HG02938 (cell line): ENCODE measurements around the gene OTUB1.
"Not testable (repeated sequence)": the region's sequence is repeated elsewhere in the genome, so short reads cannot be mapped to it uniquely, and the experiment has no call there.

Experiments used
- ATAC-seq: cut with Tn5 transposase; IDR thresholded peaks from one replicate; pipeline ENCODE4 v1.9.1; 2021; ENCODE audit warnings: mild to moderate bottlenecking, moderate library complexity; ENCODE audit not compliant: unreplicated experiment

OTUB1 gene, protein sequence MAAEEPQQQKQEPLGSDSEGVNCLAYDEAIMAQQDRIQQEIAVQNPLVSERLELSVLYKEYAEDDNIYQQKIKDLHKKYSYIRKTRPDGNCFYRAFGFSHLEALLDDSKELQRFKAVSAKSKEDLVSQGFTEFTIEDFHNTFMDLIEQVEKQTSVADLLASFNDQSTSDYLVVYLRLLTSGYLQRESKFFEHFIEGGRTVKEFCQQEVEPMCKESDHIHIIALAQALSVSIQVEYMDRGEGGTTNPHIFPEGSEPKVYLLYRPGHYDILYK

DNA sequence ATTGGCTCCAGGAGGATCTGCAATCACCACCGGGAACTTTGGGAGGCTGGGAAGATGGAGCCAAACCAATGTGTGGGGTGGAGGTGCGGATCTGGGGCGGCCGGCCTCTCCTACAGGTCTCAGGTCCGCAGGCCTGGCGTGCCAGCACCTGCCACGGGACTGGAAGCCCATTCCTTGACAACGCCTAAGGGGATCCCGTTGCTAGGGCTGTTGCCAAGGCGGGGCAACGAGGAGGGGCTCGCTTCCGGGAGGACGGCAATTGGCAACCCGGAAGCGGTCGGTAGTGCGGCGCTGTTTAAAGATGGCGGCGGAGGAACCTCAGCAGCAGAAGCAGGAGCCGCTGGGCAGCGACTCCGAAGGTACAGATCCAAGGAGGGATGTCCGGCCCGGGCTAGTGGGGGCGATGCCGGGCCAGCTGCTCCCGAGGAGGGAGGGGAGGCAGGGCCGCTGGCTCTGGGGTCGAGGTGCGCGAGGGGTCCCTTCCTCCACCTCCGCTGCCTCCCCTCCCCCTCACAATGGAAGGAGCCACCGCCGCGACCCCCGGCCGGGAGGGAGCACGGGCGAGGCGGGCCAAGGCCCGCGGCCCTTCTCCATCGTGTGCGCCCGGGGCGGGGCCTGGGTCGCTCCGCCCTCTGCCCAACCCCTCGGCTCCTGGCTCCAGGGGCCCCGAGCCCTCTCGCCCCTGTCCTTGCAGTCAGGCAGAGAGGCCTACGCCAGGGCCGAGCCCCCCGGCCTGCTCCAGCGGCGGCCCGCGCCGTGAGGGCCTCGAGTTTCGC, at the start of gene OTUB1:
OTUB1 (plus strand) TSS at position 283 of the 776 bp plus-strand sequence; CDS start at position 302, 19 bp downstream.
- ATAC-seq: peak; percentile 89

- ATAC-seq: peak; percentile 10
These were observed 48.3 kb upstream of the OTUB1 start for GRCh38 chr11:63937713-63938478.

GRCh38 chr11:63938479-63939396, 47.5 kb upstream of the OTUB1 start, which contains the start of gene NAA40:
NAA40 (plus strand) TSS chr11:63939002; CDS start chr11:63939097, 95 bp downstream.
- ATAC-seq: peak; percentile 77

DNA sequence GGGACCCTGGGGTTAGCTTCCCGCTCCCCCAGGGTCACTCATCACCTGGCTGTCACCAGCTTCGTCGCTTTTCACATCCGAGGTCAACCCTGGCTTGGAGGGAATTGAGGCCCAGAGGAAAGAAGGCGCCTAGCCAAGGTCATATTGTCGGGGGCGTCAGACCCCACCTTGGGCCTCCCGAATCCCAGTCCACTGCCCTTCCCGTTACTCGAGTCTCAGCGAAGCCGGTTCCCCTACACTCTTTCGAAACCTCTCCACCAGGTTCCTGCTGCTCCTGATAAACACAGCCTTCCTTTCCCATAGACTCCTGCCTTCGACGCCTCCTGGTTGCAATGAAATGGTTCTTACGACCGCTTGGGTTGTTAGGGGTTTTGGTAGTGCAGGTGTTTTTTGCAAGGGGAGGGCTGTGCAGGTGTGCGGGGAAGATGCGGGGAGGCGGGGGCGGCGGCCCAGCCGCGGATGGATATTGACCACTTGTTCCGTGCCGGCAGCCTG, 46.8 kb upstream of the OTUB1 start:
- ATAC-seq: no peak

DNA sequence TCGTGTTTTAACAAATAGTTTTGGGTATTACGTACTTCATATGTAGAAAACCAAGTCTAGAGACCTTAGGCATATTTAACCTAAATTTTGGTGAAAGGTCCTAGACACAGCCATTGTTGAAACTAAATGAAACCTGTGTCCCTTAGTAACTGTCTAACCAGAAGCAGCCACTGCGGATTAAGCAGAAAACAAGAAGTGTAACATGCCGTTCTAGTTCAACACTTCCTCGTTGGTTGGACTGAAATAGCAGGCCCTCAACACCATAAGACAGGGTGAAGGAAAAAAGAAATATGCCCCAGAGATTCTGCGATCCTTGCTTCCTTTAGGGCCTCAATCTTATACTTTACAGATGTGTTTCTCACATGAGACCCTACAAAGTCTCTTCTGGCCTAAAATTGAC, 45.5 kb upstream of the OTUB1 start:
- ATAC-seq: no peak

GRCh38 chr11:63941901-63942300, 44.3 kb upstream of the OTUB1 start:
- no peak for ATAC-seq

GRCh38 chr11:63942803-63943202, 43.4 kb upstream of the OTUB1 start:
- no peak for ATAC-seq

DNA sequence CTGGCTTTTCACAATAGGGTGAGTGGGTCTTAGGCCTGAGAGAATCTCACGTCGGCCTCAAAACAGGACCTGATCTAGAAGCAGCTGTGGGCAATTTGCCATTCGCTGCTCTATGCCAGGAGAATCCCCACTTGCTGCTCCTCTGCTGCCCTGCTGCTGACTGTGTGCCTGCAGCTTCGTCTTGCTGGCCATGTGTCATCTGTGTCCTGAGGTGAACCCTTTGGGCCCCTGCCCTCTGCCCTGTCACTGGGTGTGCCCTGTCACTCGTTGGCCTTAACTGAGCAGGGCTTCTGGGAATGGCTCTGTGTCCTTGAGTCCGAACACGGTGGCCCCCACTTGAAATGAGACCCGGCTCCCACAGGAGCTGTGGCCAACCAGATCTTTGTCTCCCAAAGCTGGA, 41.3 kb upstream of the OTUB1 start:
- no peak for ATAC-seq

DNA sequence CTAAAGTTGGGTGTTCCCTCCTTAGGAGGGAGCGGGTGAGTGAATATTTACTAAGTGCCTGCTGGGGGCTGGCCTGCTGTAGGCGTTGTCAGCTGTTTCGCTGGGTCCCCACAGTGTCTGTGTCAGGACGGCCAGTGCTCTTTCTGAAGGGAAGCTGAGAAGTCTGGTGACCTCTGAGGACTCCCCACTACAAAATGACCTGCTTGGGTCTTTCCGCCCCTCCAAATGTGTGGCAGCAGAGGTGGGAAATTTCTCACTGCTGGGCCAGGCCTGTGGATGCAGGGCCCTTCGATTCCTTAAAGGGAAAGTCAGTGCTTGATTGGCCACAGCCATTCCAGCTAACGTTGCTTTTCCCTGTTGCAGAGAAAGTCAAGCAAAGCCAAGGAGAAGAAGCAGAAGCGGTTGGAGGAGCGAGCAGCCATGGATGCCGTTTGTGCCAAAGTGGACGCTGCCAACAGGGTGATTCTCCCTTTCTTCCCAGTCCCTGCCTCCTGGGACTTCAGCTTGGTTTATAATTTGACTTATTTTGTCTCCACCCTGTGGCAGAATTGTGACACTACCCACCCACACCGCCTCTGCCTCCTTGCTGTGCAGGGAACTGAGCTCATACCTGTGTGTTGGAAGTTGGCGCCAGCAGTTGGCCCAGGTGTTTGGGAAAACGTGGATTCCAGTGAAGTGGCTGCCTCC, 40.6 kb upstream of the OTUB1 start:
- no peak for ATAC-seq

DNA sequence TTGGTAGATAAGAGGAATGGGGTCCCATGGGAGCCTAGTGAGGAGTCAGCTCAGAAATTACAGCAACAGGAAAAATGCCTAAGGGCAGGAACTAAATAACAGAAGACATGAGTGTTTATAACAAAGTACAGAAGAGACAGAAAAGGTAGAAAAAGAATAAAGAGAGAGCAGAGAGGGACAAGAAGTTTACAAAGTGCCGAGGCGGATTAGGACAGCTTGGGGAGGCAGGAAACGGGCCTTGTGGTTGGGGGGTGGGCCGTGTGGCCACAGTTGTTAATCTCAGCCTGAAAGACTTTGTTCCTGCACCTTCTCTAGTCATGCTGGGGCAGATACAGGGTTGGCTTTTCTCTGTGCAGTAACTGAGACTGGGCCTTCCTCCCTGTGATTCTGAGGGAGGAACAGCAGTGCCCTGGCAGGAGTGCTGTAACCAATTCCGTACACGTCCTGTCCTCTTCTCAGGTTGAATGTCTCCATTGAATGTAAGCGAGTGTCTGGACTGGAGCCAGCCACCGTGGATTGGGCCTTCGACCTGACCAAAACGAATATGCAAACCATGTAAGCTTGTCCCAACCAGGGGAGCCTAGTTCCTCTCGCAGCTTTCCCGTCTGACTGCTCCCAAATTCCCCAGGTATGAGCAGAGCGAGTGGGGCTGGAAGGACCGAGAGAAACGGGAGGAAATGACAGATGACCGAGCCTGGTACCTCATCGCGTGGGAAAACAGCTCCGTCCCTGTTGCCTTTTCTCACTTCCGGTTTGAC, 34.3 kb upstream of the OTUB1 start:
- ATAC-seq: no peak

DNA sequence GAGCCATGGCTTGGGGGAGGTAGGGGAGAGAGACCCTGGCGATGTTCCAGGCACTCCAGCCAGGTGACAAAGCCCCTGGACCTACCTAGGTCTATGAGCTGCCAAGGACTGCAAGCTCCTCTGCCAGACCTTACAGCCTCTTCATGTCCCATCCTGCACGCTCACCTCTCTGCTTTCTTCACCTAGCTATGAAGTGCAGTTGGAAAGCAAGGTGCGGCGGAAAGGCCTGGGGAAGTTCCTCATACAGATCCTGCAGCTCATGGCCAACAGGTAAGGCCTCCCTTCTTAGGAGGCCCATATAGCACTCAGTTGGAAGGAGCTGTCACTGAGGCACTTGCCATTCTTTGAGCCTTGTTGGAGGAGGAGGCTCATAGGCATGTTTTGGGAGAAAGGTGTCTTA, 33.7 kb upstream of the OTUB1 start:
- ATAC-seq: no peak

- no peak for ATAC-seq
These were observed 28.2 kb upstream of the OTUB1 start for GRCh38 chr11:63958008-63958407.

DNA sequence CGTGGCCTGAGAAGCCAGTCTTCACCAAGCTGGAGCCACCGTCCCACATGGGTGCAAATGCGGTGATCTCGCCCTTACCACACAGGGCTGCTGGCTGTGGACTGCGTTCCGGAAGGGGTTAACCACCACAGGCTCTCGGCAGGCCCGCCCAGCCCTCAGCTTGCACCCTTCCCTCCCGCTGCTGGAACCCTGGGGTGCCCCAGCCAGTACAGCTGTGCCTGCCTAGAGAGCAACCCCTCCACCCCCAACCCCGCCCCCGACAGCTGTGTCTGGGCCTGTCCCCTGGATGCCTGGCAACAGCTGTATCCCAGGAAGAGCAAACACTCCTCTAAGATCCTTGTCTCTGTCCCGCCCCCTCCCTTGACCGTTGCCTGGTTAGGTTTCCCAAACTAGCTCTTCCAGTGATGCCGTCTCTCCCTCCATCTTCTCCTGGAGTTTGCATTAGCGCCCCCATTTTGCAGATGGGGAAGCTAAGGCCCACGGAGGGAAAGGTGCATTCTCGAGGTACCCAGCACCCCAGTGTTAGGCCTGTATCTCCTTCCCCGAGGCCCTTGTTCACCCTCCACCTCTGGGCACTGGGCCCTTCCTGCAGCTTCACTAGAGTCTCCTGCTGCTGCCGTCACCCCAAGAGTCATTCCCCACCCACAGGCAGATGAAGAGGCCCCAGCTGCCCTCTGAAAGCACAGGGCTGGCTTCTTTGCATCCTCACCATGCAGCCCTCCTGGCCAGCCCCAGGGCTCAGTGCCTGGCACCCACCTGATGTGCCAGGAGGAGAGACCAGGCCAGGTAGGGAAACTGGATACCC, 24.4 kb upstream of the OTUB1 start:
- ATAC-seq: no peak

- ATAC-seq: not testable (repeated sequence)
These were observed 22.3 kb upstream of the OTUB1 start for GRCh38 chr11:63963895-63964294.

DNA sequence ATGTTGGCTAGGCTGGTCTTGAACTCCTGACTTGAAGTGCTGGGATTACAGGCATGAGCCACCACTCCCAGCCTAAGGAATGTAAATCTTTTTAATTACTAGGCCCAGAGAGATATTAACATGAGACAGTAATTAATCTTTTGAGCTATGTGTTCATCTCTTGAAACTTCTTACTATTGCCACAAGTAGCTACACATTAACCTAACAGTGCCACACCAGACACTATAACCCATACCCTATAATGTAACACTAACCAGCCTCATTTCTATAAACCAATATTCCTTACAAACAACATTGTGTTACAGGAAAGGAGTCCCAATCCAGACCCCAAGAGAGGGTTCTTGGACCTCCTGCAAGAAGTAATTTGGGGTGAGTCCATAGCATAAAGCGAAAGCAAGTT, 19.8 kb upstream of the OTUB1 start:
- no peak for ATAC-seq

DNA sequence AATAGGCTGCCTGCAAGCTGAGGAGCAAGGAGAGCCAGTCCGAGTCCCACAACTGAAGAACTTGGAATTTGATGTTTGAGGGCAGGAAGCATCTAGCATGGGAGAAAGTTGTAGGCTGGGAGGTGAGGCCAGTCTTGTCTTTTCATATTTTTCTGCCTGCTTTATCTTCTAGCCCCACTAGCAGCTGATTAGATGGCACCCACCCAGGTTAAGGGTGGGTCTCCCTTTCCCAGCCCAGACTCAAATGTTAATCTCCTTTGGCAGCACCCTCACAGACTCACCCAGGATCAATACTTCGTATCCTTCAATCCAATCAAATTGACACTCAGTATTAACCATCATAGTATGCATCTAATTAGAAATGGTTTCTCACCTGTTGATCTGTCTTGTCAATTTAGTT, 16.8 kb upstream of the OTUB1 start:
- no peak for ATAC-seq

- ATAC-seq: no peak
These were observed 15.3 kb upstream of the OTUB1 start for GRCh38 chr11:63970902-63971301.

DNA sequence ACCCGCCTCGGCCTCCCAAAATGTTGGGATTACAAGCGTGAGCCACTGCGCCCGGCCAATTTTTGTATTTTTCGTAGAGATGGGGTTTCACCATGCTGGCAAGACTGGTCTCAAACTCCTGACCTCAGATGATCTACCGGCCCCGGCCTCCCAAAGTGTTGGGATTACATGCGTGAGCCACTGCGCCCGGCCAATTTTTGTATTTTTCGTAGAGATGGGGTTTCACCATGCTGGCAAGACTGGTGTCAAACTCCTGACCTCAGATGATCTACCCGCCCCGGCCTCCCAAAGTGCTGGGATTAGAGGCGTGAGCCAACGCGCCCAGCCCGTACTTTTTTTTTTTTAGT, 12.4 kb upstream of the OTUB1 start:
- not testable (repeated sequence) for ATAC-seq
